Left ventricle myocardium inferior (tissue), 1 donor: ENCODE data around the gene CCDC201. TPM values are rescaled to one million over a fixed set of nuclear protein-coding genes. Genes with fewer than 3 reads are reported as not detected.

Experiments used
- DNase-seq: peaks from one replicate; pipeline ENCODE4 v3.0.0-alpha.2; 2020
- H3K27ac ChIP-seq: fragments of 200-600 bp; replicated peaks from 2 replicates; pipeline ENCODE4 v1.8.0; 2021
- H3K27me3 ChIP-seq: fragments of 200-600 bp; 2 replicates; pipeline ENCODE4 v1.8.0; 2021; ENCODE audit warnings: low read depth
- H3K36me3 ChIP-seq: fragments of 200-600 bp; 2 replicates; pipeline ENCODE4 v1.8.0; 2021
- H3K4me1 ChIP-seq: fragments of 200-600 bp; 2 replicates; pipeline ENCODE4 v1.8.0; 2021
- H3K4me3 ChIP-seq: fragments of 200-600 bp; 2 replicates; pipeline ENCODE4 v1.8.0; 2021; ENCODE audit warnings: mild to moderate bottlenecking, moderate library complexity
- H3K9me3 ChIP-seq: fragments of 200-600 bp; replicated peaks from 2 replicates; pipeline ENCODE4 v1.8.0; 2021
- intact Hi-C: fragments of 100-400 bp; cut with micrococcal nuclease; formaldehyde crosslinking; loops from one replicate; pipeline ENCODE4 v1.11.0; 2022
- total RNA-seq: library from RNA; stranded (reverse); fragmentation: NEBNext Ultra II Directional; extraction: Animal tissue kit (Norgen Biotek cat#: 25700); gene quantifications from one replicate; pipeline ENCODE4 v1.2.1, GENCODE V29; 2021
- TF ChIP-seq, protein P1 (sequence below): fragments of 200-600 bp; IDR thresholded peaks from 2 replicates; pipeline ENCODE4 v1.8.0; 2021; ENCODE audit warnings: antibody characterized with exemption, mild to moderate bottlenecking, borderline replicate concordance
- donor health status: DM: no; HTN: yes; CAD: no; lungs with severe emphysema.

The CCDC201 gene
- total RNA-seq, 1 donor from 2014 or later = not detected

DNA sequence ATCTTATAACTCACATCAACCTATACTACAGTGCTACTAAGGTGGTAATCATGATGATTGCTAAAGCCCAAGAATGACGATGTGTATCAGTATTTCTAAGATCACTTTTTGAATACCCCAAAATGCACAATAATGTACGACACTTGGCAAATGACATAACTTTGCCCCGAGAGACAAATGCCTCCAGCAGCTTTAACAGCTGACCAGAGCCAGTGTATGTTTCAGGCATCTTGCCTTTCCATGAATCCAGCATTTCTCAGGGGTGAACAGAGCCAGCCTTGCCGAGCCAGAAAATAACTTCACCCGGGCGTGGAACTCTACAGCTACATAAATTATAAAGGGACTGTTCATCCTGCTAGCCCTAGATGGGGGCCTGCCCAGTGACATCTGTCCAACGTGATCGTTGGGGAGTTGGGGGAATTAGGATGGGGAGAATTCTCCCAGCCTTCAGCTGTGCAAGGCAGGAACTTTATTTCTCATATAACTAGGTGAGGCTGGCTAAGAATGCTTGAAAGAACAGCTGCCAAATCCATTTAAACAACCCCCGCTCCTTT is 46.4 kb upstream of the CCDC201 start:
- Histone ChIP-seq H3K27ac (peak overlapping the region; percentile 5), H3K4me3 (peak overlapping the region; percentile 75), H3K36me3 (peaks cover 23% of the 10 kb centered on the region), H3K4me1 (peaks cover 56% of the 10 kb centered on the region), H3K9me3 (no peaks in the 10 kb centered on the region), H3K27me3 (peaks cover 10% of the 10 kb centered on the region)
- intact Hi-C loops = loop anchor here (5.0 to 10.0 kb wide), 2 partner anchors 1263 to 1335 kb away; no protein-coding TSS in a partner anchor
- TF ChIP-seq, protein P1, sequence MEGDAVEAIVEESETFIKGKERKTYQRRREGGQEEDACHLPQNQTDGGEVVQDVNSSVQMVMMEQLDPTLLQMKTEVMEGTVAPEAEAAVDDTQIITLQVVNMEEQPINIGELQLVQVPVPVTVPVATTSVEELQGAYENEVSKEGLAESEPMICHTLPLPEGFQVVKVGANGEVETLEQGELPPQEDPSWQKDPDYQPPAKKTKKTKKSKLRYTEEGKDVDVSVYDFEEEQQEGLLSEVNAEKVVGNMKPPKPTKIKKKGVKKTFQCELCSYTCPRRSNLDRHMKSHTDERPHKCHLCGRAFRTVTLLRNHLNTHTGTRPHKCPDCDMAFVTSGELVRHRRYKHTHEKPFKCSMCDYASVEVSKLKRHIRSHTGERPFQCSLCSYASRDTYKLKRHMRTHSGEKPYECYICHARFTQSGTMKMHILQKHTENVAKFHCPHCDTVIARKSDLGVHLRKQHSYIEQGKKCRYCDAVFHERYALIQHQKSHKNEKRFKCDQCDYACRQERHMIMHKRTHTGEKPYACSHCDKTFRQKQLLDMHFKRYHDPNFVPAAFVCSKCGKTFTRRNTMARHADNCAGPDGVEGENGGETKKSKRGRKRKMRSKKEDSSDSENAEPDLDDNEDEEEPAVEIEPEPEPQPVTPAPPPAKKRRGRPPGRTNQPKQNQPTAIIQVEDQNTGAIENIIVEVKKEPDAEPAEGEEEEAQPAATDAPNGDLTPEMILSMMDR = no peak
- no peak for DNase-seq

DNA sequence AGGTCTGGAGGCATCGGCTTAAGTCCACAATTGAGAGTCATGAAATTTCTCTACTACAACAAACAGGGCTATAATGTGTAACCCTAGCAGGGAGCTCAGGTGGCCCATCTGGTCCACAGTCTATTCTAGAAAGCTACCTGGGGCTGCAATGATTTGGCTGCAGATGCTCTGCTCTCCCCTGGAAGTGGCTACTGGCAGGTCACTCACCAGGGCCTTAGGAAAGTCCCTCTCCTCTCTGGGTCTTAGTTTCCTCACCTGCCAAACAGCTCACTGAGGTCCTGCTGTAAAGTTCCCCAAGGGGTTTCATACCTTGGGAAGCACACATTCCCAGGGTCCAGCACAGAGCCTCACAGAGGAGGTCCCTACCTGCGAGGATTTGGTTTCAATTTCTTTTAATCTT is 45.7 kb upstream of the CCDC201 start:
- Histone ChIP-seq H3K4me1 (peaks cover 56% of the 10 kb centered on the region), H3K4me3 (peak overlapping the region; percentile 75), H3K9me3 (no peaks in the 10 kb centered on the region), H3K36me3 (peaks cover 29% of the 10 kb centered on the region), H3K27ac (no peak overlapping the region), H3K27me3 (peaks cover 10% of the 10 kb centered on the region)
- intact Hi-C loops = loop anchor here (5.0 to 10.0 kb wide), 2 partner anchors 1264 to 1336 kb away; no protein-coding TSS in a partner anchor
- TF ChIP-seq, protein P1 = no peak
- DNase-seq = no peak

- Histone ChIP-seq H3K27me3 (peaks cover 10% of the 10 kb centered on the region), H3K27ac (no peak overlapping the region), H3K4me1 (peaks cover 51% of the 10 kb centered on the region), H3K9me3 (no peaks in the 10 kb centered on the region), H3K4me3 (peak overlapping the region; percentile 75), H3K36me3 (peaks cover 38% of the 10 kb centered on the region)
- TF ChIP-seq, protein P1 = peak; percentile 99
- intact Hi-C loops = loop anchor here (5.0 to 10.0 kb wide), 2 partner anchors 1265 to 1337 kb away; no protein-coding TSS in a partner anchor
- DNase-seq = peak; percentile 82
Measured at GRCh38 chr7:45917658-45918057, 44.8 kb upstream of the CCDC201 start.

GRCh38 chr7:45917064-45917463 is 44.2 kb upstream of the CCDC201 start:
- Histone ChIP-seq H3K9me3 (no peaks in the 10 kb centered on the region), H3K36me3 (peaks cover 41% of the 10 kb centered on the region), H3K4me3 (no peak overlapping the region), H3K27ac (no peak overlapping the region), H3K4me1 (peaks cover 45% of the 10 kb centered on the region), H3K27me3 (peaks cover 10% of the 10 kb centered on the region)
- no peak for DNase-seq
- TF ChIP-seq, protein P1 = no peak
- intact Hi-C loops = loop anchor here (5.0 to 10.0 kb wide), 2 partner anchors 1265 to 1338 kb away; no protein-coding TSS in a partner anchor

- peaks cover 6% of the 10 kb centered on the region for H3K27me3 ChIP-seq
- no peak overlapping the region for H3K4me3 ChIP-seq
- intact Hi-C loops = loop anchor here (5.0 to 10.0 kb wide), 2 partner anchors 1267 to 1339 kb away; no protein-coding TSS in a partner anchor
- H3K27ac ChIP-seq = no peak overlapping the region
- TF ChIP-seq, protein P1 = no peak
- no peak for DNase-seq
- no peaks in the 10 kb centered on the region for H3K9me3 ChIP-seq
- H3K4me1 ChIP-seq = peaks cover 32% of the 10 kb centered on the region
- peaks cover 41% of the 10 kb centered on the region for H3K36me3 ChIP-seq
Measured at GRCh38 chr7:45915606-45916005, 42.7 kb upstream of the CCDC201 start.
